HPDE6-E6E7 (cell line): Measurements from ENCODE around the gene PLEKHB1.

Experiments used
- DNase-seq: peaks from one replicate; pipeline ENCODE4 v3.0.0; 2011; ENCODE audit warnings: missing footprints; ENCODE audit errors: extremely low spot score

Gene PLEKHB1

DNA sequence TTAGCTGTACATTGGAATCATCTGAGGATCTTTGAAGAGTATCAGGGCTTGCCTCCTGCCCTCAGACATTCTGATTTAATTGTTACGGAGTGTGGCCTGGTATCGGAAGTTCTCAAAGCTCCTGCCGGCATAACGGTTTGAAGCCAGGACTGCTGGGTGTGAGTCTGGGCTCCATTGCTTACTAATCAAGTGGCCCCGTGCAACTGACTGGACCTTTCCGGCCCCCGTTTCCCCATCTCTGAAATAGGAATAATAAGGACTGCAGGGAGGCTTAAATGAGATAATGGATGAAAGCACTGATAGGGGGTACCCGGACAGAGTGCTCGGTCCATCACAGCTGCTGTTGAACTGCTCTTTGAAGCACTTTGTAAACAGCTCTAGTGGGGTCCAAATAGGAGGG lies 1.7 kb downstream of the PLEKHB1 start:
- no peak for DNase-seq

DNA sequence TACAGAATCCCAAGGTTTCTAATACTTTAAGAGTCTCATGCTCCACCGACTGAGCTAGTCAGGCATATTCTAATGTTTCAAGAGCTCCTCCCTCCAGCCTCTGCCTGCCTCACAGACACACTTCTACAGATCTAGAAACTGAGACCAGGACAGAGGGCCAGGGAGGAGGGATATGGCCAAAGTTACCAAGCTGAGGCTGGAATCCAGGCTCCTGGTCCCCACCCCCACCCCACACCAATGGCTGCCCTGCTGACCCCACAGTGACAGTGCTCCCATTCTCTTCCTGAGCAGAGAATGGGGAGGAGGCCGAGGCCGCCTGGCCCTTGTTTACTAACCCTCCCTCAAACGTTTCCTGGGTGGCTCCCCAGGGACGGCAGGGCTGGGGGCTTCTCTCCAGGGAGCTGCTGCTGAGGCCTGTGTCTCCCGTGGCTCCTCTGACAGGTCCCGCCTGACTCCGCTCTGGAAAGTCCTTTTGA lies 2.2 kb downstream of the PLEKHB1 start:
- DNase-seq: no peak

DNA sequence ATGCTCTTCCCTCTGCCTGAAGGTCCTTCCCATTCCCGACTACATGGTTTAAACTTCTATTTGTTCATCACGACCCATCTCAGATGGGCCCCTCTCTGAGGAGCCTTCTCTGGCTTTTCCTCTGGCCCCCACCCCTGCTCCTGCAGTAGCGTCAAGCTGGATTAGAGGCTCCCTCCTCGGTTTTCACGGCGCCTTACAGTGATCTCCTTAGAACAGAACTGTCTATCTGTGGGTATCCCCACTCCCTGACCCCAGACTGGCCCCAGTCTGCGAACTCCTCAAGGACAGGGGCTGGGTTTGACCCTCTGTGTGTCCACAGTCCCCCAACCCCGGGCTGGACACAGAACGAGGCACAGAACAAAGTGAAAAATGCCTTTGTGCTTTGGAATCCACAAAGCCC lies 2.8 kb downstream of the PLEKHB1 start:
- no peak for DNase-seq

DNA sequence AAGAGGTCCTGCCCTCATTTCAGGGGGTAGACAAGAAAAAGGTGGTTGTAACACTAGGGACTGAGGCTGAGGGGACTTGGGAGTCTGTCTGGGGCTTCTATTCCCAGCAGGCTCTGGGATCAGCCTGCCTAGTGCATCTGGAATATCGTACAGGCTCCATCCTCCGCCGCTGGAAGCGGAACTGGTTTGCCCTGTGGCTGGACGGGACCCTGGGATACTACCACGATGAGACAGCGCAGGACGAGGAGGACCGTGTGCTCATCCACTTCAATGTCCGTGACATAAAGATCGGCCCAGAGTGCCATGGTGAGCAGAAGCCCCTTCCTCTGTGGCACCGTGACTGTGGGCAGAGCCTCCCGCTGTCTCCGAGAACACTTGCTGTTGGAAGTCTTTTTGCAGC lies 4.0 kb downstream of the PLEKHB1 start:
- DNase-seq: no peak

DNA sequence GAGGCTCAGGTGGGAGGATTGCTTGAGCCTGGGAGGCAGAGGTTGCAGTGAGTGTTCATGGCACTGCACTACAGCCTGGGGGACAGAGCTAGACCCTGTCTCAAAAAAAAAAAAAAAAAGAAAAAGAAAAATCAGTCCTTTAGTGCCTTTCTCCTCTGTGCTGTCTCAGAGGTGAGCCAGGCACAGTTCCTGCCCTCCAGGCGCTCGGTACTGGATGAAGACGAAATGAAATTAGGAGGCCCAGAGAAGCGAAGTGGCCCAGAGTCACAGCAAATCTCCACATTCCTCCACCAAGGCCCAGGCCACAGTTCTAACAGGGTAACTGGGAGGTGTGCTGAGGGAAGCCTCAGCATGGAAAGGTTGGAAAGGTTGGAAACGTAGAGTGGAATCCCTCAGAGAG lies 4.9 kb downstream of the PLEKHB1 start:
- no peak for DNase-seq

DNA sequence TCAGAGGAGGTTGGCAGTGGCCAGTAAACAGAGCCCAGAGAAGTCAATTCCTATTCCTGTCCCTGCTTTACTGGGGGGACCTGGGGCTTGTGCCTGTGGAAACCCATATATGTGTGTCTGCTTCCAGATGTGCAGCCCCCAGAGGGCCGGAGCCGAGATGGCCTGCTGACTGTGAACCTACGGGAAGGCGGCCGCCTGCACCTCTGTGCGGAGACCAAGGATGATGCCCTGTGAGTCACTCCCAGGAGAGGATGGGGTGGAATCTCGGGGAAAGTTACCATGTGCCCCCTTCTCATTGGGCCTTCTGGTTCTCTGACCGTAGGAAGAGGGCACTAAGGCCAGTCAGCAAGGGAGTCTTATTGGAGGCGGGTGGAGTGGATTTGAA lies 5.3 kb downstream of the PLEKHB1 start:
- DNase-seq: no peak

DNA sequence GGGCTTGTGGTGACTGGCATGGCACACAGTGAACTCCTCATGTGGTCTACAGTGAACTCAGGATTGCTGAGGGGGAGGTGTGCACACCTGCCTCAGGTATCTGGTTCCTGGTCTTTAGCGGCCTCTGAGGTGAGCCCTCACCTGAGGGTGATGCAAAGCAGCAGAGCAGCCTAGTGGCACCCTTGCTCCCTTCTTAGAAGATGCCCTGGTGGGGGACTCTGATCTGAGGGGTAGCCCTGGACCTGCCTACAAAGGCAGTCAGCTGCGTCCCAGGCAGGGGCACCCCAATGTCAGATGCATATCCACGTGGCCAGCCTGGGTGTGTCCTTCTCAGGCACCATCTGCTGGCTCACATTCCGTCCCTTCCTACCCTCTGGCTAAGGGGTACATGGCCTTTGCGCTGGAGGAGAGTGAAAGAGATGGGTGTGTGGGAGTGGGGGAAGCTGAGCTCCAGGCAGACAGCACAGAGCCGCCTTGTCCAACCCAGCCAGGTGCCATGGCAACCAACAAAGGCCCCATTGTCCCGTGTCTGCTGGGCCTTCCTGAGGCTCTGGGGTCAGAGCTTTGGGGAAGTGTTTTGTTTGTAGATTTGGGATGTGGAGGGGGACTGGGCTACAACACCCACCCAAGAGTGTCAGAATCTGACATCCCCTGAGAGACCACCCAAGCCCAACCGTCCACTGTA lies 5.8 kb downstream of the PLEKHB1 start:
- no peak for DNase-seq

DNA sequence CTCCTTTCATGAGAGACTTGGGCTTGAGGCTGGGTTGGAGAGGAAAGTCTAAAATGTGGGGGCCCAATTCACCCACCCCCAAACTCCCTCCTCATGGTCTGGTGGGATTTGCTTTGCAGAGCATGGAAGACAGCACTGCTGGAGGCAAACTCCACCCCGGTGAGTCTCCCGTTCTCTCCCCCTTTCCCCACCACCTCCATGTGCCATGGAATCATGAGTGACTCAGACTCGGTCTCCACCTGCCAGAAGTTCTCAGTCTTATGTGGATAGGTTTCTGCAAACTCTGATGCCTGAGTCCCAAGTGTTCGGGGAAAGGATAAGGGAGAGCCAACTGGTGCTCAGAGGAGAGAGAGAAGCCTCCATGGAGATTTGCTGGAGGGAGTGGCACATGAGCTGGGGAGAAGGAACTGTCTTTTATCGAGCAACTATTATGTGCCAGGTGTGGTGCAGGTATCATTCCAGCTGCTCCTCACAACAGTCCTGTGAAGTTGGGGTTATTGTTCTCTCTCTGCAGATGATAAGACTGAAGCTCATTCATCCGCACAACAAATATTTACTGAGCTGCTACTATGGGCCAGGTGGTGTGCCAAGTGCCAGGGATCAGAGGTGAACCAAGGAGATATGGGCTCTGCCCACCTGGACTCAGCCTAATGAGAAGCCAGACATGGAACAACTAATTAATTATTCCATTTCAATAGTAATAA lies 6.6 kb downstream of the PLEKHB1 start:
- DNase-seq: no peak

DNA sequence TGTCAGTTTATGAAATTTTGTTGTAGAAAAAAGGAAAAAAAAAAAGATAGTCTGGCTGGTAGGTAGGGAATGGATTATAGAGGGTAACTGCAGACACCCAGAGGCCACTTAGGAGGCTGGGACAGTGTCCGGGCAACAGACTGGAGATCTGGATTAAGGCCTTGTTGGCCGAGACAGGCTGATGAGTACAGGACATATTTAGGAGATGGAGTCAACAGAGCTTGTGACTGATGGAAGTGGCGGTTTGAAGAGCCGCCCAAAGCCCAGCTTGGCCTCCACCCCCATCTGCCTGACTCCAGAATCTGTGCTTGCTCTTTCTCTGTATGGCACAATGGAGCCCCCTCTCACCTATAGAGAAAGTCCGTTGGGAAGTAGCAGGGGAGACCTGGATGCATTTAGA lies 7.6 kb downstream of the PLEKHB1 start:
- DNase-seq: no peak

DNA sequence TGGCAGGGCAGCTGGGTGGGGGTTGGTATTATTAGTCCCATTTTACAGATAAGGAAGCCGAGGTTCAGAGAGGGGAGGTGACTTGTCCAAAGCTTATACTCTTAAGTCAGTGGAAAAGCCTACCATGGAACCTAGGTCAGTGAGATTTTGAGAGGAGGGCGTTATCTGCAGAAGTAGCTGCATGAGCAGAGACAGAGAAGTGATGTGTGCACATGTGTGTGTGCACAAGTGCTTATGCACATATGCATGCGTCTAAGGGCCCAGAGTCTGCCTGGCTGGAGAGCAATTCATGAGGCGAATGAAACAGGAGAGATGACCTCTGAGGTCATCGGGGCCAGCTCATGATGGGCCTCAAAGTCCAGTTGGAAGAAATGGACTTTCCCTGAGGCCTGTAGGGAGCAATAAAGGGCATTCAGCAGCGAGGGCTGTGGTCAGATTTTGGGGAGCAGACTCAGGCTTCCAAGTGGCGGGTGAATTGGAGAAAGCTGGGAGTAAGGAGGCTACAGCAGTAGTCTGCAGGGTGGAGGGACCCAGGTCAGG lies 8.2 kb downstream of the PLEKHB1 start:
- DNase-seq: no peak

DNA sequence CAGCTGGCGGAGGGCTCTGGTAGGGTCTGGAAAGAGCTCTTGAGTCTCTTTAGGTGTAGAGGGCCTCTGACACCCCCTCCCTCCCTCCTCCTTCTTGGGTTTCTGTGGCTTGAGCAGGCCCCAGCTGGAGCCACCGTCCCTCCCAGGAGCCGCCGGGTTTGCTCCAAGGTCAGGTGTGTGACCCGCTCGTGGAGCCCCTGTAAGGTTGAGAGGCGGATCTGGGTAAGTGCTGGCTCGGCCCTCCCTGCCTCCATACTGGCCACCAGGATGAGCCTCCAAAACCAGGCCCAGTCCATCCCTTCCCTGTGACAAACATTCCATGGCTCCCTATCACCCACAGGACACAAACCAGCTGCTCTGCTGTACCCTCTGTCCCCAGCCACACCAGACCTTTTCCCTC lies 9.3 kb downstream of the PLEKHB1 start:
- no peak for DNase-seq

DNA sequence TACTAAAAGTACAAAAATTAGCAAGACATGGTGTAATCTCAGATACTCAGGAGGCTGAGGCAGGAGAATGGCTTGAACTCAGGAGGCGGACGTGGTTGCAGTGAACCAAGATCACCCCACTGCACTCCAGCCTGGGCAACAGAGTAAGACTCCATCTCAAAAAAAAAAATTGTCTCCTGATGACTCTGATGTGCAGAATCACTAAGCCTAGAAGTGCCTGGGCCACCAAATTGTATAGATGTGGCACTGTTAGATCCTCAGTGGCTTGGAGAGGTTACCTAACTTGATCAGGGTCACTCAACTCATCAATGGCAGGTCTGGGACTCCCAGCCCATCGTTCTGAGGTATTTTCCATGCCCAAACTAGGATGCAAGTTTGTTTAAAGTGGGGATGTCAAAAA lies 10.6 kb downstream of the PLEKHB1 start:
- no peak for DNase-seq

DNA sequence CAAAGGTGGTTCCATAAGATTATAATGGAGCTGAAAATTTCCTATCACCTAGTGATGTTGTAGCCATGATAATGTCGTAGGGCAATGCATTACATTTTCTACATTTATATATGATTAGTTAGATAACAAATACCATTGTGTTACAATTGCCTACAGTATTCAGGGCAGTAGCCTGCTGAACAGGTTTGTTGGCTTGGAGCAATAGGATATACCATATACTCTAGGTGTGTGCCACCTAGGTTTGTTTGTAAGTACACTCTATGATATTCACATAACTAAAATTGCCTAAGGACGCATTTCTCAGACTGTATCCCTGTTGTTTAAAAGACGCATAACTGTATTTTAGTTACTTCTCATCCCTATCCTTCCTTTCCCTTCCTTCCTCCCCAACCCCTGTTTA lies 13.6 kb downstream of the PLEKHB1 start:
- no peak for DNase-seq

DNA sequence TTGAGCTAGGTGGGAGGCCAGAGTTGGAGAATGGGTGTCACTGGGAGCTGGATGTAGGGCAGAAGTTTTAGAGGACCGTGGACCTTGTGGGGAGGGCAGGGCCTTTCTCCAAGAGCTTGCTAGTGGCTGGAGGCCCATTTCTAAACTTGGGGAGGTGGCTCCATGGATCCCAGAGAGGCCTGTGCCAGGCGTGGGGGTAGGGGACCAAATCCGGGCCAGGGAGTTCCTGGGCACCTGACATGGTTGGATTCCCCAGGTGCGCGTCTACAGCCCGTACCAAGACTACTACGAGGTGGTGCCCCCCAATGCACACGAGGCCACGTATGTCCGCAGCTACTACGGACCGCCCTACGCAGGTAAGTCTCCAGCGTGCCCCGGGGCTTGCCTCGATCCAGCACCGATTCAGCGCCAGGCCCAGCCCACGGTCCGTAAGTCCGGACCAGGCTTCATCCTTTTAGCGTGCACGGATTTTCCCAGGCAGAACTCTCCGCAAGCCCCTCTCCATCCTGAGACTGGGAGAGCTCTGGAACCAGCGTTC lies 14.2 kb downstream of the PLEKHB1 start:
- no peak for DNase-seq

DNA sequence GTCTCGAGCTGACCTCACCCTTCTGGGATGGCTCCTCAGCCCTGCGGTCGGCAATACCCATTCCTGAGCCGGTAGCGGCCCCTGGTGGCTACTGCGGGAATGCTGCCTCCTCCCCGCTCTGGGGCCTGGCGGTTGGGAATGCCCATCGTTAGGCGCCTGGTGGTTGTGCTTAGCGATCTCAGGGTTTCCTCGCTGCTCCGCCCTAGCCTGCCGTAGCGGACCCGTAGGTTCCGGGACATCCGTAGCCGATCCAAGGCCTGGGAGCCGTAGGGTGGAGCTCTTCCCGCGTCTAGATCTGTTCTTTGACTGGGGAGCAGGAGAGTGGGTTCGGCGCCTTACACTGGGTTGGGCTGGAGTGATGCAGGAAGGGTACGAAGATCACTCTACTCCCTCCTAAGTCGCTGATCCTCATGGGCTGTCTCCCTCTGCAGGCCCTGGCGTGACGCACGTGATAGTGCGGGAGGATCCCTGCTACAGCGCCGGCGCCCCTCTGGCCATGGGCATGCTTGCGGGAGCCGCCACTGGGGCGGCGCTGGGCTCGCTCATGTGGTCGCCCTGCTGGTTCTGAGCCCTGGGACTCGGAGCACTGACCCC lies 14.8 kb downstream of the PLEKHB1 start:
- DNase-seq: peak; percentile 98

DNA sequence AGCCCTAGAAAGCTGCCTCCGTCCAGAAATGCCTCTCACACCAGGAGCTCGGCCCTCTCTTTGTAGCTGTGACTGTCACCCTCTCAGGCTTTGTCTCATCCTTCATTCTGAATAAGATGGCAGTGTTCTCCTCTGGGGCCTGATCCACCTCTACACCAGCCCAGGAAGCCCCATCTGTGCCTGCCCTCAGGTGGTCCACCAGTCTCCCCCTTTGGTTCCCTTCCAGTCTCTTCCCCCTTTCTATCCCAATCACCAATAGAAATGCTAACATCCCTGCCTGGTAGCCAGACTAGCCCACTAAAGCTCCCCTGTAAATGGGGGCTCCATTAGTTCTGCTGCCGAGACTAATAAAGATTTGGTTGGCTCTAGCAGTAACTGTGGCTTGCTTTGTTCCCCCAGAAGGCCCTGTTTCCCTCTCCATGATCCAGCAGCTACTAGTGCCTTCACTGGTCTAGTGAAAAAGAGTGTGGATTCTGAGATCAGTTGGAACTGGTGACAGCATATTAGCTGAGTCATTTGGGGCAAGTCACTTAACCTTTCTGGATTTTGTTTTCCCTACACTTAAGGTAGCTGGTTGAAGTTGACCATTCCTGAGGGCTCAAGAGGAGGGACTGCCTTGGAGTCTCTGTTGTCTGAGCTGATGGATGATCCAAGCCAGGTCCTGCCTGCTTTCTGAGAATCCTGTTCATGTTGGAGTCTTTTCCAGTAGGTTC lies 16.2 kb downstream of the PLEKHB1 start:
- DNase-seq: no peak

DNA sequence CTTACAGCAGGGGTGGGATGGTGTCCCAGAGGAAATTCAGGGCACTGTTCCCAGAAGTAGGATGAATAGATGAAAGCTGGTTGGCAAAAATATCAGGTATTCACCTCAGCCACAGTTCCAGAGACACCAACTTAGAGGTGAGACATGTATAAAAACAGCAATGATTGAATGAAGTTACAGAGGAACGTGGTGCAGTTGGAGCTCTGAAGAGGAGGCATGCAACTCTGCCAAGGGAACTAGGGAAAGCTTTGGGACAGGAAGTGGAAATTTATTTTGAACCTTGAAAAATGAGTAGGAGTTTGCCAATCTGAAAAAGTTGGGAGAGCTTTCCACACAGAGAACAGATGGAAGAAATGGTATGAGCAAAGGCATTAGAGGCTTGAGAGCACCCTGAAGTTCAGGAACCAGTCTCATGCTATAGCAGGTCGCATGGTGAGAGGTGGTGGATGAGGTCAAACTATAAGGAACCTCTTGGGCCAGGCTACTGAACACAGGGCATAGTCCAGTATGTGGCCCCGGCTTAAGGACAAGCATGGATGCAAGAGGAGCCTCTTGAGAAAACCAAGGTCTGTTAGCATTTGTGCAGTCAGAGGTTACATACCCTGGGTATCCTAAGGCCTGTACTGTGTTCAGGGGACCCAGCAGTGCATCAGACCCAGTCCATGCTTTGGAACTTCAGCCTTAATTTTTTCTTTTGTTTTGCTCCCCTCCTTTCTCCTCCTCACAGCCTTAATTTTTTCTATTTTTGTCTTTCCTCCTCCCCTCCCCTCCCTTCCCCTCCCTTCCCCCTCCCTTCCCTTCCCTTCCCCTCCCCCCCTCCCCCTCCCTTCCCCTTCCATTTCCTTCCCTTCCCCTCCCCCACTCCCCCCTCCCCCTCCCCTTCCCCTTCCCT lies 17.5 kb downstream of the PLEKHB1 start:
- no peak for DNase-seq

DNA sequence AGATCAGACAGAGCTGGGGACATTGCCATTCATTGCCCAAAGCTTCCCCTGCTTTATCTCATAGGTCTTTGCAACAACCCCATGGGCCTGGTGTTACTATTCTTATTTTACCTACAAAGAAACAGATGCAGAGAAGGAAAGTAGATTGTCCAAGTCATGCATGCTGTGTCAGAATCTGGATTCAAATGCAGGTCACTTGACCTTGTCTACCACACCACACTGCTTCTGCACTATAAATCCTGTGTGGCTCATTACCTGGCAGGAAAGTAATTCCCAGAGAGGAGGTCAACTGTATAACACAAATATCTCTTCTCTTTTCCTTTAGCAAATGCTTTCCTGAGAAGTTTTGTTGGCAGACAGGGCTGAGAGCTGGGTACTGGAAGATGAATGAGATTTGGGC lies 18.5 kb downstream of the PLEKHB1 start:
- DNase-seq: no peak

DNA sequence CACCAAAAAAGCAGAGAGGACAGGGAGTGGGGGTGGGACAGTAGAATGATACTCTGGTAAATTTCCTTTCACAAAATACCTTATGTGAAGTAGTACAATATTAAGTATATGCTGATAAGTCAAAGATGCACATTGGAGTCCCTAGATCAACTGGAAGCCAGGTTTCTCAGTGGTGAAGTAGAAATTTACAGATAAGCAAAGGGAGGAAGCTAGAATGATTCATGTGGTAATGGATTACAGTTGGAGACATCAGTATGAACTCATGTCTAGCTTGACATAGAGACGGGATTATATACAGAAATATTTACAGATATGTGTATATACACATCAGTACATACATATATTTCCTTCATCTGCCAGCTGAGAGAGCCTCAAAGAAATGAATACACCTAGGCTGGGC lies 21.5 kb downstream of the PLEKHB1 start:
- no peak for DNase-seq

DNA sequence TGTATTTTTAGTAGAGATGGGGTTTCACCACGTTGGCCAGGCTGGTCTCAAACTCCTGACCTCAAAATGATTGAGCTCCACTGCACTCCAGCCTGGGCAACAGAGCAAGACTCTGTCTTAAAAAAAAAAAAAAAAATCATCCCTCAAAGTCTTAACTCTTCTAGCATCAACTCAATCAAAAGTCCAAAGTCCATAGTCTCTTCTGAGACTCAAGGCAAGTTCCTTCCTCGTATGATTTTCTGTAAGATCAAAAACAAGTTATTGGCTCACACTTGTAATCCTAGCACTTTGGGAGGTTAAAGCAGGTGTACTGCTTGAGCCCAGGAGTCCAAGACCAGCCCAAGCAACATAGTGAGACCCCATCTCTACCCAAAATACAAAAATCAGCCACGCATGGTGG lies 24.4 kb downstream of the PLEKHB1 start:
- DNase-seq: no peak

DNA sequence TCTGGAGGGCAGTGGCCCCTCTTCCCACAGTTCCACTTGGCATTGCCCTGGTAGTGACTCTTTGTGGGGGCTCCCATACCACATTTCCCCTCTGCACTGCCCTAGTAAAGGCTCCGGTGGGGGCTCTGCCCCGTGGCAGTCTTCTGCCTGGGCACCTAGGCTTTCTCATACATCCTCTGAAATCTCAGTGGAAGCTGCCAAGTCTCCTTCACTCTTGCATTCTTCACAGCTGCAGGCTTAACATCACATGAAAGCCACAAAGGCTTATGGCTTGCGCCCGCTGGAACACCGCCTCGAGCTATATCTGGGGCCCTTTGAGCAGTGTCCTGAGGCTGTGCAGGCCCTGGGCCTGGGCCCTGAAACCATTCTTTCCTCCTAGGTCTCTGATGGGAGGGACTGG lies 25.3 kb downstream of the PLEKHB1 start:
- no peak for DNase-seq
